Progenitor cell of endocrine pancreas (in vitro differentiated cells): ENCODE results near the gene CLDN24. TPM values are rescaled to one million over a fixed set of nuclear protein-coding genes. Genes with fewer than 3 reads are reported as not detected.

Experiments
- DNase-seq: peaks from one replicate; pipeline ENCODE4 v3.0.0; 2021; ENCODE audit warnings: low spot score; ENCODE audit not compliant: unreplicated experiment
- H3K27ac Mint-ChIP-seq: 2 replicates; pipeline ENCODE4 v1.8.0; 2021; ENCODE audit warnings: mild to moderate bottlenecking, moderate library complexity, mixed read lengths
- H3K27me3 Mint-ChIP-seq: 2 replicates; pipeline ENCODE4 v1.8.0; 2021; ENCODE audit warnings: mixed read lengths
- H3K36me3 Mint-ChIP-seq: 2 replicates; pipeline ENCODE4 v1.8.0; 2022; ENCODE audit warnings: mixed read lengths; ENCODE audit not compliant: insufficient read depth
- H3K4me1 Mint-ChIP-seq: 2 replicates; pipeline ENCODE4 v1.8.0; 2021; ENCODE audit warnings: low read depth, mixed read lengths
- H3K4me3 Mint-ChIP-seq: 2 replicates; pipeline ENCODE4 v1.8.0; 2021; ENCODE audit warnings: low read depth, mild to moderate bottlenecking, moderate library complexity, mixed read lengths
- H3K9me3 Mint-ChIP-seq: 2 replicates; pipeline ENCODE4 v1.8.0; 2021; ENCODE audit warnings: low read depth, mixed read lengths
- CTCF ChIP-seq: fragments of 200-600 bp; sonication (generic); IDR thresholded peaks from one replicate; pipeline ENCODE4 v1.5.0; 2021; ENCODE audit warnings: antibody characterized with exemption, mild to moderate bottlenecking; ENCODE audit not compliant: unreplicated experiment
- total RNA-seq: library from RNA; stranded (reverse); gene quantifications from 2 replicates; pipeline ENCODE4 v1.2.1, GENCODE V29; 2021

Gene CLDN24
- total RNA-seq, 1 donor from 2014 or later: not detected

GRCh38 chr4:183276106-183276505 is 46.1 kb downstream of the CLDN24 start:
- H3K4me3 Mint-ChIP-seq: no peak overlapping the region
- no peak for TF ChIP-seq CTCF
- H3K27me3 Mint-ChIP-seq: no peaks in the 10 kb centered on the region
- H3K9me3 Mint-ChIP-seq: peaks cover 23% of the 10 kb centered on the region
- H3K27ac Mint-ChIP-seq: no peak overlapping the region
- H3K4me1 Mint-ChIP-seq: peaks cover 2% of the 10 kb centered on the region
- no peak for DNase-seq
- peaks cover 44% of the 10 kb centered on the region for H3K36me3 Mint-ChIP-seq

- no peak for DNase-seq
- no peak for TF ChIP-seq CTCF
- H3K27me3 Mint-ChIP-seq: no peaks in the 10 kb centered on the region
- H3K4me1 Mint-ChIP-seq: no peaks in the 10 kb centered on the region
- H3K4me3 Mint-ChIP-seq: no peak overlapping the region
- H3K9me3 Mint-ChIP-seq: peaks cover 23% of the 10 kb centered on the region
- peaks cover 45% of the 10 kb centered on the region for H3K36me3 Mint-ChIP-seq
- H3K27ac Mint-ChIP-seq: no peak overlapping the region
These were observed 49.8 kb downstream of the CLDN24 start for GRCh38 chr4:183272384-183272783.

Other genes starting within 250 kb of the CLDN24 start
- 57.0 and 61.2 TPM in 2 replicates for gene WWC2, start 223.2 kb downstream of the CLDN24 start, total RNA-seq
- gene CLDN22, start 2.1 kb downstream of the CLDN24 start, total RNA-seq: not detected in 2 replicates
- gene CDKN2AIP, start 122.2 kb upstream of the CLDN24 start, total RNA-seq: 22.0 and 25.9 TPM in 2 replicates
- 19.2 and 19.9 TPM in 2 replicates for gene ING2, start 182.6 kb upstream of the CLDN24 start, total RNA-seq